ENCODE measurements around the gene PRKCQ. TPM values are rescaled to one million over a fixed set of nuclear protein-coding genes. Genes with fewer than 3 reads are reported as not detected.
A peak's percentile ranks its signal among the peaks of the same experiment; 100 is the strongest.

PRKCQ gene
- total RNA-seq, 2 experiments from 2014 or later = 60.1 to 60.9 TPM

DNA sequence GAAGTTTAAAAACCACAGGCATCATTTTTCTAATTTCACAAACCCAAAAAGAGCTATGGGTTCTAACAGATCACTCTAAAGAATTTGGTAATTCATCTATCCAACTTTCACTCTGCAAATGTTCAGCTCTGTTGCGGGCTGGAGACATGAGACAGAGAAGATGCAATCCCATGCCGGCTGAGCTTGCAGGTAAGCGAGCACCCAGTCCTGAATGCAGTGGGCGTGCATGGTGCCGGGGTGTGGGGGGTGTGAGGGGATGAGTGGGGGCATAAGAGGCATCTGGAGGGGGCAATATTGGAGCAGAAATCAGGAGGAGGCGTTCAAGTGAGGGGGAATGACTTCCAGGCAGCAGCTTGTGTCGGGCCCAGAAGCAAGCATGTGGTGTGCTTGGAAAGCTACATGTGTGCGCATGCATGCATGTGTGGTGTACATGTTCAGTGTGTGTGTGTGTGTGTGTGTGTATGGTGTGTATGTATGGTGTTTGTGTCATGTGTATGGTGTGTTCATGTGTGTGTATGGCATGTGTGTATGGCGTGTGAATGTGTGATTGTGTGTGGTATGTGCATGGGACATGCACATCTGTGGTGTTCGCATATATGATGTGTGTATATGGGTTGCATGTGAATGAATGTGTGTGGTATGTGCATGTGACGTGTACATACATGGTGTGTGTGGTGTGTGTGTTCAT, 172.9 kb downstream of the PRKCQ start:
- peaks cover 4% of the 10 kb centered on the region for H3K27me3 Mint-ChIP-seq (ENCODE audit: low read depth)
- no peaks in the 10 kb centered on the region for H3K9me3 Mint-ChIP-seq (ENCODE audit: insufficient read depth)
- ChIA-PET CTCF (interaction anchor here (0.7 to 3.2 kb wide), 29 partner anchors 9 to 321 kb away, joined by 3 to 83 read pairs (median 5); partner anchors contain the start of gene PFKFB3), POLR2A (interaction anchor here (1.2 kb wide), 1 partner anchor 205 kb away, joined by 8 read pairs; the partner anchor contains the start of gene PFKFB3)
- ATAC-seq = no peak
- H3K36me3 Mint-ChIP-seq (ENCODE audit: low read depth) = peaks cover 6% of the 10 kb centered on the region
- no peak overlapping the region for H3K4me3 Mint-ChIP-seq
- peaks cover 42% of the 10 kb centered on the region for H3K4me1 Mint-ChIP-seq (ENCODE audit: low read depth)
- DNase-seq = no peak
- peak overlapping the region; percentile 24 for H3K27ac Mint-ChIP-seq

DNA sequence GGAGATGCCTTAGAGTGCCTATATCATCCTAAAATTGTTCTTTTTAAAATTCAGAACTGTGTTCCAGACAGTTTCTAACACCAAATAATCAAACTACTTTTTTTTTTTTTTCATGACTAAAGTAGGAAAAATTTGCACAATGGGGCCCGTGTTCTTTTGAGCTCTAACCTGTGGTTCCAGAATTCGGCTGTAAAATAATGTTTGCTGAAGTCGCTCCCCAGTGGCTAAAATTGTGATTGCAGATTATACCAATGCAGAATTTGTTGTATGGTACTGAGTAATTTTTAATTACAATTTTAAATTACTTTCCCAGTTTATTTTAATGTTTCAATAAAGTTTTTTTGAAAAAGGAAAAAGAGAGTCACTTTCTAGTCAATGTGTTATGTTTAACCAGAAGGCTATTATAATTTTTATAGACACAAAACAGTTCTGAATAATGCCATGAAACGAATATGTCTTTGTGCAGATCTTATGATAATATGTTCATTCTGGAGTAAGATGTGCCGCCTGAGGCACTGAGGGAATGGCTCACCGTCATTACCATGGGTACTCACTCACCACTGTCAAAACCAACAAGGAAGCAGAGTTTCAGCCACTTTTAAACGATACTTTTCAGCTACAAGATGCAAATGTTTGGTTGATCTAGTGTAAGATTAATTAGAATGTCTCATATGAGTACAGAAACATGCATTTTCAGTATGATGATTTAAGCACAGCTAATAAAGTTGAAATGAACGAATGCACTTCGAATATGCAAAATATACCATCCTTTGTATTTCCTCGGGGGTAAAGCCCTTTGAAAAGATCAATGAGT, 173.6 kb downstream of the PRKCQ start:
- Mint-ChIP-seq H3K4me1 (ENCODE audit: low read depth) (peaks cover 47% of the 10 kb centered on the region), H3K4me3 (peak overlapping the region; percentile 3), H3K9me3 (ENCODE audit: insufficient read depth) (no peaks in the 10 kb centered on the region), H3K36me3 (ENCODE audit: low read depth) (peaks cover 6% of the 10 kb centered on the region), H3K27me3 (ENCODE audit: low read depth) (peaks cover 6% of the 10 kb centered on the region), H3K27ac (no peak overlapping the region)
- DNase-seq (peak; percentile 54), ATAC-seq (no peak)
- CTCF ChIA-PET = interaction anchor here (0.6 to 3.2 kb wide), 50 partner anchors 9 to 320 kb away, joined by 3 to 83 read pairs (median 4); partner anchors contain the start of gene PFKFB3
- POLR2A ChIA-PET = interaction anchor here (1.0 to 1.2 kb wide), 2 partner anchors 204 kb away, joined by 7 to 8 read pairs; partner anchors contain the start of gene PFKFB3

GRCh38 chr10:6405713-6406112, 174.4 kb downstream of the PRKCQ start:
- POLR2A ChIA-PET = interaction anchor here (1.0 kb wide), 1 partner anchor 203 kb away, joined by 7 read pairs; the partner anchor contains the start of gene PFKFB3
- Mint-ChIP-seq H3K4me1 (ENCODE audit: low read depth) (peaks cover 50% of the 10 kb centered on the region), H3K4me3 (no peak overlapping the region), H3K27ac (no peak overlapping the region), H3K36me3 (ENCODE audit: low read depth) (peaks cover 6% of the 10 kb centered on the region), H3K27me3 (ENCODE audit: low read depth) (peaks cover 6% of the 10 kb centered on the region), H3K9me3 (ENCODE audit: insufficient read depth) (no peaks in the 10 kb centered on the region)
- CTCF ChIA-PET = interaction anchor here (0.6 to 3.2 kb wide), 41 partner anchors 10 to 319 kb away, joined by 3 to 83 read pairs (median 4); partner anchors contain the start of gene PFKFB3
- DNase-seq (no peak), ATAC-seq (no peak)

DNA sequence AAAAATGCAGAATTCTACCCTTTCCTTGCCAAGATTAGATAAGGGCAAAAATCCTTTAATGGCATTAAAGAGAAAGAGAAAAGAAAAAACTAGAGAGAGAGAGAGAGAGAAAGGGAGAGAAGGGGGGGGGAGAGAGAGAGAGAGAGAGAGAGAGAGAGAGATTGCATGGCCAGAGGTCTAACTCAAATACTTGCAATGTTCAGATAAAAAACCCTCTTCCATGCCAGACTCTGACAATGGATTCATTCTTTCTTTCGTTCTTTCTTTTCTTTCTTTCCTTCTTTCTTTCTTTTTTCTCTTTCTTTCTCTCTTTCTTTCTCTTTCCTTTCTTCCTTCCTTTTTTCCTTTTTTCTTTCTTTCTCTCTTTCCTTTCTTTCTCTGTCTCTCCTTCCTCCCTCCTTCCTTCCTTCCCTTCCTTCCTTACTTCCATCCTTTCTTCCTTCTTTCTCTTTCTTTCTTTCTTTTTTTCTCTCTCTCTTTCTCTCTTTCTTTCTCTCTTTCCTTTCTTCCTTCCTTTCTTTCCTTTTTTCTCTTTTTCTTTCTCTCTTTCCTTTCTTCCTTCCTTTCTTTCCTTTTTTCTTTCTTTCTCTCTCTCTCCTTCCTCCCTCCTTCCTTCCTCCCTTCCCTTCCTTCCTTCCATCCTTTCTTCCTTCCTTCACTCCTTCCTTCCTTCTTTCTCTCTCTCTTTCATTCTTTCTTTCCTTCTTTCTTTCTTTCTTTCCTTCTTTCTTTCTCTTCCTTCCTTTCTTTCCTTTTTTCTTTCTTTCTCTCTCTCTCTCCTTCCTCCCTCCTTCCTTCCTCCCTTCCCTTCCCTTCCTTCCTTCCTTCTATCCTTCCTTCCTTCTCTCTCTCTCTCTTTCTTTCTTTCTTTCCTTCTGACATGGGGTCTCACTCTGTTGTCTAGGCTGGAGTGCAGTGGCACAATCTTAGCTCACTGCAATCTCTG, 175.7 kb downstream of the PRKCQ start:
- peaks cover 3% of the 10 kb centered on the region for H3K36me3 Mint-ChIP-seq (ENCODE audit: low read depth)
- H3K27me3 Mint-ChIP-seq (ENCODE audit: low read depth) = peaks cover 6% of the 10 kb centered on the region
- H3K9me3 Mint-ChIP-seq (ENCODE audit: insufficient read depth) = no peaks in the 10 kb centered on the region
- ATAC-seq = no peak
- CTCF ChIA-PET = interaction anchor here (0.9 to 6.3 kb wide), 5 partner anchors 56 to 242 kb away, joined by 3 to 83 read pairs (median 32); partner anchors contain the start of gene PFKFB3
- POLR2A ChIA-PET = interaction anchor here (0.6 kb wide), 2 partner anchors 282 to 308 kb away, joined by 3 read pairs; no protein-coding TSS in a partner anchor
- no peak overlapping the region for H3K27ac Mint-ChIP-seq
- no peak for DNase-seq
- peaks cover 49% of the 10 kb centered on the region for H3K4me1 Mint-ChIP-seq (ENCODE audit: low read depth)
- no peak overlapping the region for H3K4me3 Mint-ChIP-seq

- H3K36me3 Mint-ChIP-seq (ENCODE audit: low read depth) = peaks cover 1% of the 10 kb centered on the region
- no peak overlapping the region for H3K27ac Mint-ChIP-seq
- DNase-seq (no peak), ATAC-seq (no peak)
- H3K27me3 Mint-ChIP-seq (ENCODE audit: low read depth) = peaks cover 6% of the 10 kb centered on the region
- peaks cover 49% of the 10 kb centered on the region for H3K4me1 Mint-ChIP-seq (ENCODE audit: low read depth)
- H3K4me3 Mint-ChIP-seq = no peak overlapping the region
- CTCF ChIA-PET = interaction anchor here (1.0 to 9.0 kb wide), 23 partner anchors 9 to 389 kb away, joined by 3 to 226 read pairs (median 7); partner anchors contain the start of gene PFKFB3
- POLR2A ChIA-PET = interaction anchor here (1.0 to 2.8 kb wide), 3 partner anchors 8 to 383 kb away, joined by 3 to 41 read pairs (median 3); partner anchors contain the start of gene PFKFB3
- no peaks in the 10 kb centered on the region for H3K9me3 Mint-ChIP-seq (ENCODE audit: insufficient read depth)
These were observed 177.1 kb downstream of the PRKCQ start for GRCh38 chr10:6402960-6403359.

DNA sequence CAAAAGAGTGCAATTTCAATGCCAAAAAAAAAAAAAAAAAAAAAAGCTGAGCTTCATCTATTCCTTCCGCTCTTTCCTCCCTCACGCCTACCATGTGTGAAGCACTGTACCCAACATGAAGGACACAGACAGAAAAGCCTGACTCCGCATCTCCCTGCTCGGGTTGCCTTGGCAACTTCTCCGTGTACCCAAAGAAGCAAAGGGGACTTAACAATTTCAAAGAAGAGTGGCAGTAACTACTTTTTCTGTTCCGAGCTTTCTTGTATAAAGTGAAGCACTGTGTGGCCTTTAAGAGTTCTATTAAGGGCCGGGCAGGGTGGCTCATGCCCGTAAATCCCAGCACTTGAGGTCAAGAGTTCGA, 177.7 kb downstream of the PRKCQ start:
- ChIA-PET CTCF (interaction anchor here (0.6 to 9.0 kb wide), 85 partner anchors 8 to 514 kb away, joined by 3 to 226 read pairs (median 5); partner anchors contain the start of gene PFKFB3), POLR2A (interaction anchor here (0.6 to 2.8 kb wide), 8 partner anchors 9 to 514 kb away, joined by 3 to 41 read pairs (median 3); partner anchors contain the start of gene PFKFB3)
- Mint-ChIP-seq H3K36me3 (ENCODE audit: low read depth) (peaks cover 3% of the 10 kb centered on the region), H3K9me3 (ENCODE audit: insufficient read depth) (no peaks in the 10 kb centered on the region), H3K27ac (no peak overlapping the region), H3K27me3 (ENCODE audit: low read depth) (peaks cover 6% of the 10 kb centered on the region), H3K4me3 (no peak overlapping the region), H3K4me1 (ENCODE audit: low read depth) (peaks cover 47% of the 10 kb centered on the region)
- no peak for ATAC-seq
- DNase-seq = no peak

DNA sequence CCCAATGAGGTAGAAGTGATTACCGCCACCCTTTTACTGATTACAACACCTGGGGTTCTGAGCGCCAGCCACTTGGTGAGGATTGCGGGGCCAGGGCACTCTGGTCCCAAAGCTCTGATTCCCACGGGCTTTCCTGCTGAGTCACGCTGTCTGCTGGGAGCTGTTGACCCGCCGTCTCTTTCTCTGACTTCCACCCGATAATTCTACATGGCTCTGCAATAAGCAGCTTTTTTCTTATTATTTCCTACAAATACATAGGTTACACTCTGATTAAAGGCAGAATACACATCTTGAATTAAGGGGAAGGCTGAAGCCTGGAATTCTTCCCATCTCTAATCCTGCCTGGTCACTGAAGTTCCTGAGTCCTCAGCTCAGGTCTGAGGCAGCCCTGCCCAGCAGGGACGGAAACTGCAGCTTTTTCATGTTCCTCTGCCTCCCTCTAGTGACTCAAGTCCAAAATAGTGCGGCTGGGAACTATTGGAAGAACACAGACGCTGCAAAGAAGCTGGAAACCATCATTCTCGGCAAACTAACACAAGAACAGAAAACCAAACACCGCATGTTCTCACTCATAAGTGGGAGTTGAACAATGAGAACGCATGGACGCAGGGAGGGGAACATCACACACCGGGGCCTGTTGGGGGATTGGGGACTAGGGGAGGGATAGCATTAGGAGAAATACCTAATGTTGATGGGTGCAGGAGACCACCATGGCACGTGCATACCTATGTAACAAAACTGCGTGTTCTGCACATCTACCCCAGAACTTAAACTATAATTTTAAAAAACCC, 178.3 kb downstream of the PRKCQ start:
- DNase-seq (peak; percentile 75), ATAC-seq (peak; percentile 92)
- ChIA-PET CTCF (interaction anchor here (0.6 to 9.0 kb wide), 99 partner anchors 8 to 558 kb away, joined by 3 to 226 read pairs (median 4); partner anchors contain the start of genes ANKRD16 and PFKFB3), POLR2A (interaction anchor here (0.6 to 2.8 kb wide), 8 partner anchors 9 to 513 kb away, joined by 3 to 41 read pairs (median 3); partner anchors contain the start of gene PFKFB3)
- H3K9me3 Mint-ChIP-seq (ENCODE audit: insufficient read depth) = no peaks in the 10 kb centered on the region
- peak overlapping the region; percentile 15 for H3K27ac Mint-ChIP-seq
- H3K4me1 Mint-ChIP-seq (ENCODE audit: low read depth) = peaks cover 41% of the 10 kb centered on the region
- peaks cover 6% of the 10 kb centered on the region for H3K27me3 Mint-ChIP-seq (ENCODE audit: low read depth)
- H3K4me3 Mint-ChIP-seq = no peak overlapping the region
- peaks cover 3% of the 10 kb centered on the region for H3K36me3 Mint-ChIP-seq (ENCODE audit: low read depth)

GRCh38 chr10:6400821-6401465, 179.1 kb downstream of the PRKCQ start:
- DNase-seq (no peak), ATAC-seq (no peak)
- Mint-ChIP-seq H3K27ac (no peak overlapping the region), H3K4me3 (no peak overlapping the region), H3K36me3 (ENCODE audit: low read depth) (peaks cover 6% of the 10 kb centered on the region), H3K9me3 (ENCODE audit: insufficient read depth) (no peaks in the 10 kb centered on the region), H3K27me3 (ENCODE audit: low read depth) (peaks cover 6% of the 10 kb centered on the region), H3K4me1 (ENCODE audit: low read depth) (peaks cover 35% of the 10 kb centered on the region)
- ChIA-PET CTCF (interaction anchor here (0.6 to 9.0 kb wide), 79 partner anchors 9 to 557 kb away, joined by 3 to 226 read pairs (median 5); partner anchors contain the start of genes ANKRD16 and PFKFB3), POLR2A (interaction anchor here (1.0 to 2.8 kb wide), 4 partner anchors 52 to 207 kb away, joined by 3 to 41 read pairs (median 8); partner anchors contain the start of gene PFKFB3)

DNA sequence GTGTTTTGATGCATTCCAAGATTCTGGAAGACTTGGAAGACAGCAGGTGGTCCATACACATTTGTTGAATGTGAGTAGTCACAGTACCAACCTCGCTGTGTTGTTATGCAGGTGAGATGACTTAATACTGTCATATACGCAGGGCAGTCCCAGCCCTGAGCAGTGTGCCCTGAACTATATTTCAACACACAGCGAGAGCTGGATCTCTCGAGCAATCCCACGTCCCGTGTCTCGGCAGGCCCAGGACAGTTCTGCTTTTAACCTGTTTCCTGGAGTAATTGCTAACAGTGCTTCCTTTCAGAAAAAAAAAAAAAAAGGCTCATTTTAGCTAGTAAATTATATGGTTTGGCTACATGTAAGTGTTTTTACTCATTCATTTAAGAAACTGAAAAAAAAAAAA, 179.7 kb downstream of the PRKCQ start:
- DNase-seq (no peak), ATAC-seq (no peak)
- Mint-ChIP-seq H3K27me3 (ENCODE audit: low read depth) (peaks cover 6% of the 10 kb centered on the region), H3K4me1 (ENCODE audit: low read depth) (peaks cover 35% of the 10 kb centered on the region), H3K4me3 (no peak overlapping the region), H3K36me3 (ENCODE audit: low read depth) (peaks cover 6% of the 10 kb centered on the region), H3K27ac (no peak overlapping the region), H3K9me3 (ENCODE audit: insufficient read depth) (no peaks in the 10 kb centered on the region)
- CTCF ChIA-PET = interaction anchor here (1.3 to 9.0 kb wide), 13 partner anchors 9 to 309 kb away, joined by 4 to 226 read pairs (median 11); partner anchors contain the start of gene PFKFB3
- POLR2A ChIA-PET = interaction anchor here (1.0 to 2.3 kb wide), 2 partner anchors 52 to 53 kb away, joined by 3 to 14 read pairs; no protein-coding TSS in a partner anchor

All from activated CD8-positive, alpha-beta T cell treated with anti-CD3 and anti-CD28 coated beads, Interleukin-2, amount 10 ng/mL, durations not matched to agents 7 days and 5 days (primary cell).